Thyroid gland (tissue), 4 donors: ENCODE measurements around the gene CPXM2.

Experiments
- CTCF ChIP-seq, 6 experiments: fragments of 200-600 bp in 3 of 6; fragments of 450-650 bp in 3 of 6; sonication (generic) in 3 of 6; IDR thresholded peaks; one replicate each; pipeline ENCODE4 v1.5.1; 2016 to 2019; ENCODE audit warnings: antibody characterized with exemption in 6 of 6, mild to moderate bottlenecking in 2 of 6, inconsistent platforms in 1 of 6, moderate library complexity in 1 of 6
- POLR2A ChIP-seq, 2 donors: fragments of 450-650 bp; IDR thresholded peaks; one replicate each; pipeline ENCODE4 v1.6.1; 2017; ENCODE audit warnings: antibody characterized with exemption in 2 of 2, mild to moderate bottlenecking in 2 of 2, moderate library complexity in 1 of 2

- TF ChIP-seq CTCF (IDR thresholded peaks at IDR 0.05): peak in 1 of 6 experiments; percentile 2
- no peak for TF ChIP-seq POLR2A (IDR thresholded peaks at IDR 0.05)
Observed at GRCh38 chr10:123869020-123869414, 22.6 kb downstream of the CPXM2 start.
